ENCODE results near the gene MAPK11.

MAPK11 gene

GRCh38 chr22:50246242-50247175 is 23.7 kb downstream of the MAPK11 start:
- DNase-seq = no peak

- DNase-seq = no peak
Measured at GRCh38 chr22:50245214-50246072, 24.7 kb downstream of the MAPK11 start.

GRCh38 chr22:50244420-50245213 is 25.6 kb downstream of the MAPK11 start, which contains the start of gene TUBGCP6:
TUBGCP6 (minus strand) TSS chr22:50245023; CDS start chr22:50244459, 564 bp downstream.
- peak; percentile 95 for DNase-seq

GRCh38 chr22:50243685-50244419 is 26.3 kb downstream of the MAPK11 start:
- no peak for DNase-seq

GRCh38 chr22:50242406-50242949 is 27.7 kb downstream of the MAPK11 start:
- no peak for DNase-seq

- no peak for DNase-seq
Measured at GRCh38 chr22:50238755-50239154, 31.4 kb downstream of the MAPK11 start.

- no peak for DNase-seq
Measured at GRCh38 chr22:50236731-50237409, 33.3 kb downstream of the MAPK11 start.

GRCh38 chr22:50233223-50233622 is 37.0 kb downstream of the MAPK11 start:
- DNase-seq = no peak

GRCh38 chr22:50232481-50233151 is 37.6 kb downstream of the MAPK11 start:
- DNase-seq = no peak

GRCh38 chr22:50229370-50229769 is 40.8 kb downstream of the MAPK11 start:
- no peak for DNase-seq

GRCh38 chr22:50228366-50228765 is 41.8 kb downstream of the MAPK11 start:
- DNase-seq = no peak

GRCh38 chr22:50227579-50228215 is 42.5 kb downstream of the MAPK11 start:
- DNase-seq = no peak

- no peak for DNase-seq
Measured at GRCh38 chr22:50226875-50227165, 43.4 kb downstream of the MAPK11 start.

GRCh38 chr22:50226063-50226874 is 43.9 kb downstream of the MAPK11 start:
- DNase-seq = no peak

GRCh38 chr22:50225200-50225969 is 44.8 kb downstream of the MAPK11 start:
- no peak for DNase-seq

- DNase-seq = no peak
Measured at GRCh38 chr22:50224071-50224470, 46.1 kb downstream of the MAPK11 start.

GRCh38 chr22:50222508-50222907 is 47.7 kb downstream of the MAPK11 start:
- DNase-seq = no peak
